GM12892 (cell line): ENCODE data around the gene CHMP6.

Source experiments
- DNase-seq: peaks from one replicate; pipeline ENCODE4 v3.0.0; 2011; ENCODE audit not compliant: insufficient read length
- FAIRE-seq: peaks from 2 replicates; lab custom pipeline; 2011; peaks lifted over from hg19 to GRCh38; lab: Jason Lieb, UNC
- POLR2A ChIP-seq: IDR thresholded peaks from 2 replicates; pipeline ENCODE4 v1.6.1; 2011; ENCODE audit warnings: low read depth, low read length, control low read depth
- POLR2AphosphoS5 ChIP-seq: IDR thresholded peaks from 2 replicates; pipeline ENCODE4 v1.6.1; 2011; ENCODE audit warnings: low read depth, low read length, control low read depth
- TAF1 ChIP-seq: IDR thresholded peaks from 2 replicates; pipeline ENCODE4 v1.6.1; 2011; ENCODE audit warnings: low read depth, mild to moderate bottlenecking, control low read depth, low read length, borderline replicate concordance

CHMP6 gene

GRCh38 chr17:80967404-80967872 lies 24.2 kb upstream of the CHMP6 start:
- FAIRE-seq (no peak), DNase-seq (no peak)
- TF ChIP-seq POLR2AphosphoS5, result no peak
- TF ChIP-seq TAF1, result no peak
- TF ChIP-seq POLR2A, result no peak

GRCh38 chr17:80968602-80969029 lies 23.0 kb upstream of the CHMP6 start:
- DNase-seq (no peak), FAIRE-seq (no peak)
- TF ChIP-seq POLR2A (peak; percentile 45; the same call in 1 of the 2 replicates), POLR2AphosphoS5 (no peak)

- DNase-seq, result no peak
- no peak for FAIRE-seq
- TF ChIP-seq POLR2A (no peak), TAF1 (no peak), POLR2AphosphoS5 (no peak)
These were observed 22.5 kb upstream of the CHMP6 start for GRCh38 chr17:80969030-80969673.

- DNase-seq (no peak), FAIRE-seq (no peak)
- no peak for TF ChIP-seq TAF1
- TF ChIP-seq POLR2A, result no peak
- TF ChIP-seq POLR2AphosphoS5, result no peak
These were observed 22.0 kb upstream of the CHMP6 start for GRCh38 chr17:80969674-80970043.

GRCh38 chr17:80970044-80970761 lies 21.4 kb upstream of the CHMP6 start:
- TF ChIP-seq POLR2AphosphoS5 (no peak), POLR2A (peak; percentile 22; the same call in 1 of the 2 replicates), TAF1 (no peak)
- DNase-seq, result peak; percentile 84
- peak; percentile 96 for FAIRE-seq

GRCh38 chr17:80970762-80971703 lies 20.6 kb upstream of the CHMP6 start:
- FAIRE-seq, result no peak
- no peak for DNase-seq
- TF ChIP-seq POLR2A (no peak), POLR2AphosphoS5 (no peak), TAF1 (no peak)

GRCh38 chr17:80971704-80972304 lies 19.8 kb upstream of the CHMP6 start:
- no peak for DNase-seq
- no peak for TF ChIP-seq TAF1
- FAIRE-seq, result no peak

- no peak for FAIRE-seq
These were observed 14.9 kb upstream of the CHMP6 start for GRCh38 chr17:80976701-80977100.

GRCh38 chr17:80977172-80977571 lies 14.5 kb upstream of the CHMP6 start:
- FAIRE-seq, result no peak
- TF ChIP-seq POLR2A (no peak), POLR2AphosphoS5 (no peak), TAF1 (no peak)
- DNase-seq, result no peak

More at GRCh38 chr17:80976701-80977100, 14.9 kb upstream of the CHMP6 start:
- TF ChIP-seq POLR2AphosphoS5, result no peak
- TF ChIP-seq TAF1, result no peak
- TF ChIP-seq POLR2A, result no peak
- DNase-seq, result no peak

GRCh38 chr17:80978499-80979497 lies 12.8 kb upstream of the CHMP6 start:
- FAIRE-seq (no peak), DNase-seq (no peak)
- TF ChIP-seq TAF1 (no peak), POLR2AphosphoS5 (no peak), POLR2A (no peak)
